Neutrophil (primary cell): ENCODE measurements around the gene RNU2-1.

ENCODE experiments used
- H3K27ac ChIP-seq: fragments of 200-600 bp; sonication (generic); 2 replicates; pipeline ENCODE4 v1.5.1; 2016; ENCODE audit warnings: mild to moderate bottlenecking, moderate library complexity
- H3K27me3 ChIP-seq: fragments of 200-600 bp; sonication (generic); 2 replicates; pipeline ENCODE4 v1.6.0; 2016; ENCODE audit warnings: mild to moderate bottlenecking
- H3K36me3 ChIP-seq: fragments of 200-600 bp; sonication (generic); 2 replicates; pipeline ENCODE4 v1.5.1; 2017
- H3K4me1 ChIP-seq, 2 experiments: fragments of 200-600 bp in 1 of 2; sonication (generic) in 1 of 2; 1 replicate in 1 of 2; 2 replicates in 1 of 2; pipeline versions ENCODE4 v1.5.1 to v1.6.1; 2013 to 2016; ENCODE audit warnings: low read depth in 1 of 2, low read length in 1 of 2, mild to moderate bottlenecking in 1 of 2, moderate library complexity in 1 of 2; ENCODE audit not compliant: control insufficient read depth in 1 of 2, insufficient read depth in 1 of 2
- H3K4me3 ChIP-seq, 2 experiments: fragments of 200-600 bp in 1 of 2; sonication (generic) in 1 of 2; 1 replicate in 1 of 2; 2 replicates in 1 of 2; pipeline ENCODE4 v1.5.1; 2013 to 2016; ENCODE audit warnings: low read depth in 1 of 2, low read length in 1 of 2, mild to moderate bottlenecking in 1 of 2, moderate library complexity in 1 of 2
- H3K9me3 ChIP-seq: fragments of 200-600 bp; sonication (generic); 2 replicates; pipeline ENCODE4 v1.5.1; 2016
- CTCF ChIP-seq: fragments of 200-600 bp; sonication (generic); IDR thresholded peaks from 2 replicates; pipeline ENCODE4 v1.5.1; 2016; ENCODE audit warnings: antibody characterized with exemption

RNU2-1 gene

GRCh38 chr17:43226393-43226792 lies 7.4 kb downstream of the RNU2-1 start:
- Histone ChIP-seq H3K4me1 (peaks cover 5 to 6% of the 10 kb centered on the region in 2 experiments), H3K27ac (no peak overlapping the region), H3K9me3 (no peaks in the 10 kb centered on the region), H3K4me3 (no peak overlapping the region), H3K27me3 (no peaks in the 10 kb centered on the region), H3K36me3 (peaks cover 39% of the 10 kb centered on the region)
- TF ChIP-seq CTCF = no peak

- H3K27me3 ChIP-seq = no peaks in the 10 kb centered on the region
- TF ChIP-seq CTCF = no peak
- H3K9me3 ChIP-seq = no peaks in the 10 kb centered on the region
- H3K27ac ChIP-seq = no peak overlapping the region
- no peak overlapping the region for H3K4me3 ChIP-seq
- peaks cover 11 to 12% of the 10 kb centered on the region in 2 experiments for H3K4me1 ChIP-seq
- peaks cover 45% of the 10 kb centered on the region for H3K36me3 ChIP-seq
These were observed 9.6 kb downstream of the RNU2-1 start for GRCh38 chr17:43224146-43224705.

- Histone ChIP-seq H3K27me3 (no peaks in the 10 kb centered on the region), H3K9me3 (no peaks in the 10 kb centered on the region), H3K4me1 (peaks cover 12 to 14% of the 10 kb centered on the region in 2 experiments), H3K36me3 (peaks cover 64% of the 10 kb centered on the region), H3K27ac (no peak overlapping the region), H3K4me3 (no peak overlapping the region)
- TF ChIP-seq CTCF = no peak
These were observed 13.2 kb downstream of the RNU2-1 start for GRCh38 chr17:43220511-43221125.

- Histone ChIP-seq H3K4me1 (peaks cover 12 to 14% of the 10 kb centered on the region in 2 experiments), H3K4me3 (no peak overlapping the region), H3K36me3 (peaks cover 67% of the 10 kb centered on the region), H3K27me3 (no peaks in the 10 kb centered on the region), H3K9me3 (no peaks in the 10 kb centered on the region), H3K27ac (no peak overlapping the region)
- no peak for TF ChIP-seq CTCF
These were observed 13.9 kb downstream of the RNU2-1 start for GRCh38 chr17:43219746-43220380.

GRCh38 chr17:43219001-43219400 lies 14.8 kb downstream of the RNU2-1 start:
- Histone ChIP-seq H3K4me3 (no peak overlapping the region), H3K9me3 (no peaks in the 10 kb centered on the region), H3K27me3 (no peaks in the 10 kb centered on the region), H3K36me3 (peaks cover 65% of the 10 kb centered on the region), H3K4me1 (peaks cover 6 to 9% of the 10 kb centered on the region in 2 experiments), H3K27ac (no peak overlapping the region)
- no peak for TF ChIP-seq CTCF
